HG02610 (cell line): ENCODE data around the gene SLC7A11.
A peak's percentile ranks its signal among the peaks of the same experiment; 100 is the strongest.

ENCODE experiments used
- ATAC-seq: cut with Tn5 transposase; IDR thresholded peaks from one replicate; pipeline ENCODE4 v1.9.1; 2021; ENCODE audit warnings: mild to moderate bottlenecking, moderate library complexity; ENCODE audit not compliant: unreplicated experiment

SLC7A11 gene

DNA sequence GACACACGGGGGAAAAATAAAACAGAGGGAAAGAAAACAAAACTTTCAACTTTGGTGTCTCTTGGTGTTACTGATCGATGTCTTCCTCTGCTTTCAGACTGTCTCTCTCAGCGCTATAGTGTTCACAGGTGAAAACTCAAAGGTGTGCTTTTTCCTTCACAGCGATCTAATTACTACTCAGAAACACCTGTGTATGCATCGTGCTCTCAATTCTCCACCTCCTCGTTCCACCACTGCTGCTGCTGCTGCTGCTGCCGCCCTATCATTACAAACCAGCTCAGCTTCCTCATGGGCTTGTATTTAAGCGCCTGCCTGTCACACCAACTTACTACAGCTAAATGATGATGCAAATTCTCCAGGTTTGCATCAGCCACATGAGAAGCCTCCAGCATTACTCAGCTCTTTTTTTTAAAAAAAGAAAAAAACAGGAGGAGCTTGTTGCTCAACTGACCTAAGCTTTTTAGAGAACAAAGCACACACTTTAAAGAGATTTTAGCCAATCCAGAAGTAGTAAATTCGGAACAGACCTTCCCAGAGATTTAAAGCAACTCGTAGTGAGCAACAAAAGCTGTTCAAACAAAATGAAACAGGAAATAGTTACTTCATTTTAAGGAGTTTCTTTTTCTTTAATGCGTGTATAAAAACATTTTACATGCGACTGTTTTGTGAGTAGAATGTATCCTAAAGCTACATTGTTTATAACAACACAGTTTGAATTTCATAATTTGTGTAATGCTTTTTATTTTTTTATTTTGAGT is at the start of gene SLC7A11:
Gene SLC7A11 (minus strand): TSS at position 274 of the 758 bp plus-strand sequence. CDS start 280 bp downstream, outside the sequence.
- peak; percentile 99 for ATAC-seq

DNA sequence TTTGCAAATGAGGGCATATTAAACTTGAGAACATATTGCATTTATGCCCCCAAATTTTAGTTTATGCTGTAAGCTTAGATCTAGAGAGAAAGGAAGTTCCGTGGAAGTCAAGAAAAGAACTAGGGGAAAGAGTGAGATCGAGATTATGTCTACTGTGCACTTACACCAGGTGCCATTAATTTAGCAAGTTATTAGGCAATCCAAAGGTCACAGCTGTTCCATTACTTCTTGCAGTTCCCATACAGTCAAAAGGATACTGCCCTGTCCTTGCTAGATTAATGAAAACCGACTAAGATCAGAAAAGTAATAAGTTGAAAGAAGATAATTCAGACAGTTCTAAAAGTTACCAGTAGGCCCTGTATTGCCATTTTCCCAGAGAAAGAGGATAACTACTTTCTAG is 49.3 kb upstream of the SLC7A11 start:
- no peak for ATAC-seq

GRCh38 chr4:138290805-138291204 is 48.7 kb upstream of the SLC7A11 start:
- no peak for ATAC-seq

DNA sequence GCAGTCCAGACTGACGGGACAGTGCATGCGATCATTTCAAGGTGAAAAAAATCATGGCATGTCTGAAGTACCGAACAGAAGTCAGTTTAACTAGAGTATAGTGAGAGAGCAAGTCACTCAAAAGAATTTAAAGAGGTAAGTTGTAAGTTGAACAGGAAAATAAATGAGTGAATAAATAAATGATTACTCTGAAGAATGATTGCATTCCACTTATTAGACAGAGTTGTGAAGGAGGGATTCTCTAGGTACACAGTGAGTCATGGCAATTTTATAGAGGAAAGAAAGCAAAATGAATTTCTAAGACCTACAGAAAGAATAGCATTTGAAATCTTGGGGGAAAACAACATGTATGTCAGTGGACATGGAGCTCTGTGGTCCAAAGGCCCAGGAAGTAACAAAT is 37.1 kb upstream of the SLC7A11 start:
- no peak for ATAC-seq

- ATAC-seq = no peak
Observed at GRCh38 chr4:138277133-138277532, 35.0 kb upstream of the SLC7A11 start.

- no peak for ATAC-seq
Observed at GRCh38 chr4:138275963-138276621, 33.9 kb upstream of the SLC7A11 start.

DNA sequence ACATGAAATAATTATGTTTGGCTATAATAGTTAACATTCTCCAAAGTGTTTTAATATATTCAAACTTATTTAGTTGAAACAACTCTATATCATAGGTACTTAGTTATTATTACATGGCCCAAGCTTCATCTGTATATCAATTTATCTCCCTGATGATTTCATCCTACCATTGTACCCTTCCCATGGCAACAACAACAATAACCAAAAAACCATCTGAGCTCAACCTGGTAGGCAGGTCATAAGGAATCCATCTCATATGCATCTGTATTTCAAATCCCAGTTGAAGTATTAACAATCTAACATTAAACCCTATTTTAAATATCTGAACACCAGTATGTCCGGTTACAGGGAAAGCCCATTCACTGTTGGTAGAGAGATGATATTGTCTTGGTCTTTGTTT is 33.1 kb upstream of the SLC7A11 start:
- ATAC-seq = no peak

GRCh38 chr4:138269175-138269574 is 27.0 kb upstream of the SLC7A11 start:
- ATAC-seq = no peak

DNA sequence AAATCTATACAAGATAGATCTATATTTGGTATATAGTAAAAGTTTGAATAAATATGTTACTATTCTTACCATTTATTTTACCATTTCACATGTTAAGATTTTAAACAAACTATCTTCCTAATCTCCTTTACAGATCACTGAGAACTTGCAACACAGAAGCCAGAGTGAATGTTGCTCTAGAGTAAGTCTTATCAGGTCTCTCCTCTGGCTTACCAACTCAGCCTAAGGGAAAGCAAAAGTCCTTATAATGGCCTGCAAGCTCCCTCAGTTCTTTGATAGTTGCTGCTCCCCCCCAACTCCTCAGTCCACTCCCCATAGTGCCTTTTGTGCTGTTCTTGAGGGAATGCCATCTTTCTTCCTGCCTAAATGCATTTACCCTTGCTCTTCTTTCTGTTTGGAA is 25.7 kb upstream of the SLC7A11 start:
- no peak for ATAC-seq

DNA sequence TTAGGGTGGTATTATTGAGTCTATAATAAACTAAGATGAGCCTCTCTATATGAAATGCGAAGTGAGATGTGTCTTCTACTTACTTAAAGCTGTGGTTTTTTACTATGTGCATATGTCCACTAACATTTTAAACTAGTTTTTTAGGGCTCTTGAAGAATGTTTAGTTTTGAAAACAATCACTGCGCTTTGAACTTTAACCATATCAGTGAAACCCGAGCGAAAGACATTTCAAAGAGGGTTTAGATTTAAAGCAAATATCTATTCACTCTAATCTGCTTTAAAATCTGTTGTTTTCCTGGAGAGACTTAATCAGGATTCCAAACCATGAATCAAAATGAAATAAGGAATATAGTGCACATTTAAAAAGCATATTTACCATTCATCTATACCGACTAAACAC is 24.8 kb upstream of the SLC7A11 start:
- no peak for ATAC-seq

- ATAC-seq = no peak
Observed at GRCh38 chr4:138263247-138263816, 21.2 kb upstream of the SLC7A11 start.

DNA sequence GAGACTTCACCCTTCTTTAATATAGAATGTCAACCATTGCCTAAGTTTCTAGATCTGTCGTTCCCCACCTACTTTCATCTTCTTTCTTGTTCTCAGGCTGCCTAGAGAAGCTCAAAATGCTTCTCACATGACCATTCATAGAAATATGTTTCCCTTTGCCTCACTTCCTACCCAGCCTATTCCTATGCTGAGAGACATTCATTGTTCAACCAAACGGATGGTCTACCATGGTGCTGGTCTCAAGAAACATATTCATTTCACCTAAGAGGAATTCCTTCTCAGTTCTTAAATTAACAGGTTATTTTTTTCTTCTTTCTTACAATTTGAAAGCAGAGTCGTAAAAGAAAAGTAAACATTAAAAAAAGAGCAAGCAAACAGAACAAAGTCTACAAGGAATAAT is 20.3 kb upstream of the SLC7A11 start:
- ATAC-seq = no peak

DNA sequence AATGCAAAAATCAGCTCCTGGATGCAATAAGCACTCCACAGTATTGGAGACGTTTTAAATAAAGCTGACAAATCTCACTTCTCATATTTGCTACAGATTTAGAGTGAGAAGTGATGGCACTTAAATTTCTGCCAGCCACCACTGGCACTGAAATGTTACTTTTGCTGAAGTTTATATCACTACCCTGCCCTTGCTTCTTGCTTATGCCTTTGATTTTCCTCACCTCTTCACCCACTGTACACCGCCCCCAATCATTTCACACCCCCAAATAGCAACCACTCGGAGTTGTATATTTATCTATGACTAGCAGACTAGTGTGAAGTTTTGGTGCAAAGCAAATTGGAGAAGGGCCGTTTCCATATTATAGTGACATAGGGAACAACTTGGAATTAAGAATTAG is 19.9 kb upstream of the SLC7A11 start:
- no peak for ATAC-seq

DNA sequence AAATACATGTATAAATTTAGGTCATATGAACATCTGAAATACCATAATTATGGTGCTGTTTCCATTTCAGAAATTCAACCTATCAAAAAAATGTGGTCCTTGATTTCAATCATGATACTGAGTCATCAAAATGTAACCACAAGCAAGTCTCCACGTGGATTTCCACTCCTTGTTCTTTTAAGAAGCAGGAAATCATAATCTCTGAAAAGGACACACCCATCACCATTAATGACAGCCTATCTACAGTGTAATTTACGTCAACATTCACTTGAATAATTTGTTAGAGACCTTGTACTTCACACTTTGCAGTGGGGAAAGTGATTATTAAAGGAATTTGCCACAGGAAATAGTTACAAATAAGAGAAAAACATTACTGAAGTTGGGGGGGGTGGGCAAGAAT is 17.7 kb upstream of the SLC7A11 start:
- ATAC-seq = no peak

DNA sequence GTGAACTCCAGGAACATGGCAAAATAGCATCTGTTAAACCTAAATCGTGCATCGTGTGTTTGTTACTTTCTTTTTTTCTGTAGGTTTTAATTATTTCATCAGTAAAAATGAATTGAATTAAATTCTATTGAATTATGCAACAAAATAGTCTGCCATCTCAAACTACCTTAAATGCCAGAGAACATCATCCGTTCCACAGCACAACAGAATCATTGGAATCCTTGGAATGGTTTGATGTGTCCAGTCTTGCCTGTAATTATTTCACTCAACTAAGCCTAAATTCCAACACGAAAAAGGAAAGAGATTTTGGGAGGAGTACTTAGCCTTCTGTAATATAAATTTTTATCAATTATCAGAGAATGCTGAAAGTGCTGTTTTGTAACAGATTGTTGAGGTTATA is 17.1 kb upstream of the SLC7A11 start:
- ATAC-seq = no peak

GRCh38 chr4:138256608-138257007 is 14.5 kb upstream of the SLC7A11 start:
- ATAC-seq = no peak

DNA sequence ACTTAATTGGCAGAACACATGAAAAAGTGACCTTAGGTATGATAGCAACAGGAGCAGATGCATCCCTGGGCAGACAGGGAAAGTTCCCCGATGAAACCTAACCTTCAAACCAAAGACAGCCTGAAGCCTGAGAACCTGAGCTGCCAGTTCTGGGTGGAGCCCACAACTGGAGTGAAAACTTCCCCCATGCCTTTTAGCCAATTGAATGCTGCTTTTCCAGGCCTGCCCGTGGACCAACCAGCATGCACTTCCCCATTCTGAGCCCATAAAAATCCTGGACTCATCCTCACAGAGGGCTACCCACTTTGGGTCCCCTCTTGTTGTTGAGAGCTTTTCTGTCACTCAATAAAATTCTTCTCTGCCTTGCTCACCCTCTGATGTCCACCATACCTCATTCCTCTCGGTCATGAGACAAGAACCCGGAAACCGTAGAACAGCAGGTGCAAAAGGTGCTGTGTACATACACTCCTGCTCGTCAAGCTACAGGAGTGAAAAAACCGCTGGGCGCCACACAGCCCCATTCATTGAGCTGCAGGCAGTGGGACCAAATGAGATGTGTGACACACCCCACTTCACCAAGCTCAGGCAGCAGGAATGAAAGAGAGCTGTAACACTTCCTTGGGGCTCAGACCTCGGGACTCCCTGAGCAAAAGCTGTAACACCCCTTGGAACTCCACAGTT is 13.9 kb upstream of the SLC7A11 start:
- ATAC-seq = no peak

GRCh38 chr4:138252551-138252950 is 10.4 kb upstream of the SLC7A11 start:
- no peak for ATAC-seq

- no peak for ATAC-seq
Observed at GRCh38 chr4:138251938-138252337, 9.8 kb upstream of the SLC7A11 start.

DNA sequence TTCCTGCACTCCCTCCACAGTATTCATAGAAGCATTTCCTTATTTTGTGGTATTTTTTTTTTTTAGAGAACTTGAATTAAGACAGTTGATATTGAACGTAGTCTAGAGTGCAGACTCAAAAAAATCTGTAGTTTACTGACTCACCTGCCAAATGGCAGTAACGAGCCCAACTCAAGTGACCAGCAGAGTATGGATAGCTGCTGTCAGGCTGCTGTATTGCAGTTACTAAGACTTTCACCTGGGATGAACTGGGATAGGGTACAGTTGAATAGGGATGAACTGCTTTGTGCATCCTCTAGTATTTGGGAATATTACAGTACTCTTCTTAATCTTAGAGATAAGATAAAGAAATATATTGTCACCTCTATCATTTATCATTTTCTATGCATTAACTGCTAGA is 7.0 kb upstream of the SLC7A11 start:
- no peak for ATAC-seq

DNA sequence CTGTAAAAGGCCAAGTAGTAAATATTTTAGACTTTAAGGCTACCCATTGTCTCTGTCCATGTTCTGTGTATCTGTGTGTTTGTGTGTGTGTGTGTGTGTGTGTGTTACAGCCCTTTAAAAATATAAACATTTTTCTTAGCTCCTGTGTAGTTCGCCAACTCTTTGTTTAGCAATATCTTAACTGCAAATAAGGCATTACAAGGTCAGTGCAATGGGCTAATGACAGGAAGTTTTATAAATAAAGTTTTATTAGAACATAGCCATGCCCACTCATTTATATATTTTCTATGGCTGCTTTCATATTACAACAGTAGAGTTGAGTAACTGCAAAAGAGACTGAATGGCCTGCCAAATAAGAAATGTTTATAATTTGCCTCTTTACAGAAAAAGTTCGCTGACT is 5.9 kb upstream of the SLC7A11 start:
- no peak for ATAC-seq

DNA sequence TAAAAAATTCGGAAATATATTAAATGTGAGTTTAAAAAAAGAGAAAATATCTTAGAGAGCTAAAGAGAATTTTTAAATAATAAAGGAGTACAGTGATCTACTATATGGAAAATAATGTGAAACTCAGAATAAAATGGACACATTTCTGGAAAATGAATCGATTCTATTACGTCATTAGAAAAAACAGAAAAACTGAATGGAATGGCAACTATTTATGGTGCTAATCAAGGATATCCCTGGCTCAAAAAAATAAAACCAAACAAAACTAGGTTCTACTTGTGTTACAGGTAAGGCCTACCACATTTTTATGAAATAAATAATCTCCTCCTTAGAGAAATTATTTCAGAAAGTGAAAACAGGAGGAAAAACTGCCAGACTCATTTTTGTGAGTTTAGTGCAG is 5.5 kb upstream of the SLC7A11 start:
- ATAC-seq = no peak
